MM.1S (cell line): ENCODE measurements around the gene SCFD2.

ENCODE experiments used
- CTCF ChIP-seq: fragments of 300-600 bp; sonication (generic); IDR thresholded peaks from 2 replicates; pipeline ENCODE4 v1.5.1; 2016; ENCODE audit warnings: antibody characterized with exemption, low read length, mixed read lengths
- EZH2 ChIP-seq: fragments of 300-600 bp; sonication (generic); optimal IDR thresholded peaks from 2 replicates; pipeline ENCODE3; 2017; ENCODE audit warnings: low read depth, mild to moderate bottlenecking, antibody characterized with exemption, low read length, mixed read lengths
- EZH2phosphoT487 ChIP-seq: fragments of 300-600 bp; sonication (generic); IDR thresholded peaks from 2 replicates; pipeline ENCODE4 v1.6.1; 2018; ENCODE audit warnings: antibody characterized with exemption, low read length

- TF ChIP-seq CTCF (no peak), EZH2 (no peak), EZH2phosphoT487 (no peak)
These were observed 242.7 kb downstream of the SCFD2 start for GRCh38 chr4:53123171-53123570.
